ENCODE results near the gene NPFFR1. TPM values are rescaled to one million over a fixed set of nuclear protein-coding genes. Genes with fewer than 3 reads are reported as not detected.
"Not testable (repeated sequence)": the region's sequence is repeated elsewhere in the genome, so short reads cannot be mapped to it uniquely, and the experiment has no call there.

NPFFR1 gene
- total and polyA plus RNA-seq, 3 donors from 2014 or later: 2.6 to 6.6 (median 2.8) TPM

DNA sequence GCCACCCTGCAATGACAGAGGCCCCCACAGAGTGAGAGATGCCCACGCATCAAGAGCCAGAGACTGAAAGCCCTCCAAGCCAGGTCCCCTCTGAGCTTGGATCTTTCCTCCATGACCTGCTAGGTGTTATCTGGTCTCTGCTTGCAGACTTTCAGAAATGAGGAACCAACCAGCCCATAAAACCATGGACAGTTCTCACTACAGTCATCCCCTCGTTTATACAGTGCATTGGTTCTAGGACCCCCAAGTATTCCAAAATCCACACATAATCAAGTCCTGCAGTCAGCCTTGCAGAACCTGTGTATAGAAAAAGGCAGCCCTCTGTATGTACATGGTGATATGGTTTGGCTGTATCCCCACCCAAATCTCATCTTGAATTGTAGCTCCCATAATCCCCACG, 23.1 kb downstream of the NPFFR1 start:
- Histone ChIP-seq H3K27ac (no peak overlapping the region), H3K4me1 (peaks cover 10% of the 10 kb centered on the region), H3K4me3 (no peak overlapping the region), H3K9me3 (no peaks in the 10 kb centered on the region), H3K27me3 (no peaks in the 10 kb centered on the region), H3K36me3 (ENCODE audit: low read depth, missing control alignments) (no peaks in the 10 kb centered on the region)
- no peak for TF ChIP-seq CTCF (IDR thresholded peaks at IDR 0.05)
- TF ChIP-seq POLR2A (IDR thresholded peaks at IDR 0.05): no peak
- WGBS, 2 donors: 81 to 92% methylated on average over 3 of the region's 3 CpGs
- intact Hi-C loops (cut with DNase I; ENCODE audit: low total_unique reads): no loop called here
- DNase-seq: no peak

GRCh38 chr10:70260259-70260658, 23.5 kb downstream of the NPFFR1 start:
- no peak overlapping the region for H3K27ac ChIP-seq
- H3K36me3 ChIP-seq (ENCODE audit: low read depth, missing control alignments): no peaks in the 10 kb centered on the region
- intact Hi-C loops (cut with DNase I; ENCODE audit: low total_unique reads): no loop called here
- DNase-seq: no peak
- TF ChIP-seq POLR2A (IDR thresholded peaks at IDR 0.05) (no peak), CTCF (IDR thresholded peaks at IDR 0.05) (no peak)
- WGBS, 2 donors: 67 to 81% methylated on average over 1 of the region's 1 CpG
- no peak overlapping the region for H3K4me3 ChIP-seq
- H3K9me3 ChIP-seq: no peaks in the 10 kb centered on the region
- H3K27me3 ChIP-seq: no peaks in the 10 kb centered on the region
- peaks cover 15% of the 10 kb centered on the region for H3K4me1 ChIP-seq

DNA sequence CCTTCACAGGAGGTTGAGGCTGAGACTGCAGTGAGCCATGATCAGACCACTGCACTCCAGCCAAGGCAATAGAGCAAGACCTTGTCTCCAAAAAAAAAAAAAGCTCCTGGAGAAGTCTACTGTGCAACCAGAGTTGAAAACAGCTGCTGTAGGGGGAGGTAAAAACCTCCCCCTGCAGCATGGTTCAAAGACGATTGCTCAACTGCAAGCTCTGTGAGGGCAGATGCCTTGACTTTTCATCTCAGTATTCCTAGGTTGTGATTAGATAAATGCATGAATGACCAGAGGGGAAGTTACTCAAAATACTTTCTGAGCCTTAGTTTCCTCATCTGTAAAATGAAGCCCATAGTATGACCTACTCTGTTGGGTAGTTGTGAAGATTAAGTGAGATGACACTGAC, 25.6 kb downstream of the NPFFR1 start:
- 50 to 62% methylated on average over 1 of the region's 1 CpG for WGBS, 2 donors
- Histone ChIP-seq H3K4me3 (no peak overlapping the region), H3K27ac (peak overlapping the region in 1 of 2 donors; percentile 41), H3K27me3 (no peaks in the 10 kb centered on the region), H3K9me3 (no peaks in the 10 kb centered on the region), H3K4me1 (peaks cover 33% of the 10 kb centered on the region), H3K36me3 (ENCODE audit: low read depth, missing control alignments) (no peaks in the 10 kb centered on the region)
- intact Hi-C loops (cut with DNase I; ENCODE audit: low total_unique reads): no loop called here
- DNase-seq: no peak
- TF ChIP-seq POLR2A (IDR thresholded peaks at IDR 0.05) (no peak), CTCF (IDR thresholded peaks at IDR 0.05) (no peak)

- not testable (repeated sequence) for H3K4me3 ChIP-seq, H3K27me3 ChIP-seq, DNase-seq
Observed at GRCh38 chr10:70257816-70258215, 26.0 kb downstream of the NPFFR1 start.

DNA sequence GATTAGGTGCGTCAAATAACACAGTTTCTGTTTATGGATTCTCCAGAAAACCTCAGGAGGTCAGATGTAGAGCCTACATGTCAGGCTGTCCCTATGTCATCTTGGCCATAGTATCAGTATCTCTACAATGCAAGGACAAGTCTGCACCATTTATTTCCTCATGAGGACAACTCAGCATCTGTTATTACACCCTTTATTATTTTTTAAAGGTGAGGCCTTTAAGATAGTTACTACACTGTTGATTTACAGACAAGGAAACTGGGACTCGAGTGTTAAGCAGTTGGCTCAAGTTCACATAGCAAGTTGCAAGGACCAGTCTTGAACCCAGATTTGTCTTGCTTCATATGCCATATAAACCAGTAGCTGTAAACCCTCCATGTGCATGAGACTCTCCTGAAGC, 27.3 kb downstream of the NPFFR1 start:
- no peaks in the 10 kb centered on the region for H3K27me3 ChIP-seq
- intact Hi-C loops (cut with DNase I; ENCODE audit: low total_unique reads): no loop called here

More at GRCh38 chr10:70257816-70258215, 26.0 kb downstream of the NPFFR1 start:
- 49 to 57% methylated on average over 8 of the region's 8 CpGs for WGBS, 2 donors
- intact Hi-C loops (cut with DNase I; ENCODE audit: low total_unique reads); H3K9me3 ChIP-seq; H3K36me3 ChIP-seq (ENCODE audit: low read depth, missing control alignments): not testable (repeated sequence)
- H3K4me1 ChIP-seq: peaks cover 36% of the 10 kb centered on the region
- peak overlapping the region in 1 of 2 donors; percentile 30 for H3K27ac ChIP-seq

More for the DNA sequence above, 27.3 kb downstream of the NPFFR1 start:
- peaks cover 36% of the 10 kb centered on the region for H3K4me1 ChIP-seq
- WGBS, 2 donors: 57 to 69% methylated on average over 2 of the region's 2 CpGs
- DNase-seq: no peak
- no peak overlapping the region for H3K4me3 ChIP-seq
- peak overlapping the region; percentile 1 to 67 for H3K27ac ChIP-seq
- no peaks in the 10 kb centered on the region for H3K9me3 ChIP-seq
- TF ChIP-seq CTCF (IDR thresholded peaks at IDR 0.05): no peak
- TF ChIP-seq POLR2A (IDR thresholded peaks at IDR 0.05): no peak
- H3K36me3 ChIP-seq (ENCODE audit: low read depth, missing control alignments): no peaks in the 10 kb centered on the region
